Transverse colon (tissue), 4 donors: ENCODE results near the gene GARIN5B. TPM values are rescaled to one million over a fixed set of nuclear protein-coding genes. Genes with fewer than 3 reads are reported as not detected.

Experiments
- DNase-seq: peaks from one replicate; pipeline ENCODE4 v3.0.0-alpha.2; 2019
- H3K27ac ChIP-seq, 4 donors: fragments of 200-600 bp; sonication (generic); 2 replicates each; pipeline ENCODE4 v1.5.1; 2016 to 2018; ENCODE audit warnings: inconsistent platforms in 4 of 4
- H3K27me3 ChIP-seq: fragments of 200-600 bp; sonication (generic); 2 replicates; pipeline ENCODE4 v1.5.1; 2017; ENCODE audit warnings: inconsistent platforms
- H3K36me3 ChIP-seq, 4 donors: fragments of 200-600 bp; sonication (generic); 2 replicates each; pipeline ENCODE4 v1.5.1; 2017 to 2019; ENCODE audit warnings: inconsistent platforms in 4 of 4
- H3K4me1 ChIP-seq, 4 donors: fragments of 200-600 bp; sonication (generic); 2 replicates each; pipeline ENCODE4 v1.5.1; 2017 to 2020; ENCODE audit warnings: inconsistent platforms in 4 of 4
- H3K4me3 ChIP-seq, 4 donors: fragments of 200-600 bp; sonication (generic); 1 replicate in 1 of 4; 2 replicates in 3 of 4; pipeline versions ENCODE4 v1.5.1 to v1.6.1; 2017 to 2019; ENCODE audit warnings: inconsistent platforms in 4 of 4
- H3K9me3 ChIP-seq, 2 donors: fragments of 200-600 bp; sonication (generic); 2 replicates each; pipeline ENCODE4 v1.5.1; 2017 to 2019; ENCODE audit warnings: inconsistent platforms in 2 of 2
- EP300 ChIP-seq: sonication (generic); formaldehyde crosslinking; IDR thresholded peaks from one replicate; pipeline ENCODE4 v1.6.1; 2017; ENCODE audit warnings: antibody characterized with exemption, low read depth
- POLR2A ChIP-seq: fragments of 450-650 bp; IDR thresholded peaks from one replicate; pipeline ENCODE4 v1.6.1; 2016; ENCODE audit warnings: antibody characterized with exemption, mild to moderate bottlenecking, moderate library complexity
- POLR2AphosphoS5 ChIP-seq, 3 donors: sonication (generic); formaldehyde crosslinking; IDR thresholded peaks; one replicate each; pipeline ENCODE4 v1.6.1; 2016; ENCODE audit warnings: antibody characterized with exemption in 3 of 3
- WGBS, 2 donors: methylation state at CpG; one replicate each; pipeline ENCODE4 v1.1.5; 2018; ENCODE audit warnings: low coverage in 1 of 2; 5-methylcytosine and 5-hydroxymethylcytosine counted together
- in situ Hi-C, 4 donors: fragments of 200-750 bp; cut with MboI; loops; one replicate each; pipeline versions ENCODE4 v1.15.0 to v1.15.1; 2017; ENCODE audit warnings: low sequenced_read_pairs in 3 of 4, low pct_ligation_motif_present in 1 of 4, low pct_unique_long_range_greater_than_20kb in 1 of 4
- intact Hi-C: fragments of 100-400 bp; cut with DNase I; formaldehyde crosslinking; loops from one replicate; pipeline ENCODE4 v1.15.1; 2023; ENCODE audit warnings: low total_unique reads
- total RNA-seq, 4 donors: library from RNA; depleted of rRNA; stranded (reverse); fragments of >200 nt; gene quantifications; one replicate each; pipeline ENCODE4 v1.1.0, GENCODE V29; 2016
- TF ChIP-seq, protein P1 (sequence below), 5 experiments: fragments of 200-600 bp in 3 of 5; fragments of 450-650 bp in 2 of 5; sonication (generic) in 3 of 5; IDR thresholded peaks; 1 replicate in 2 of 5; 2 replicates in 3 of 5; pipeline ENCODE4 v1.5.1; 2016 to 2017; ENCODE audit warnings: antibody characterized with exemption in 5 of 5, inconsistent platforms in 3 of 5, mild to moderate bottlenecking in 2 of 5, moderate library complexity in 1 of 5

Gene GARIN5B
- total RNA-seq, 4 donors from 2014 or later: not detected

GRCh38 chr19:55354698-55355212 lies 8.3 kb downstream of the GARIN5B start, which contains the start of gene COX6B2:
COX6B2 (minus strand) TSS chr19:55354719; CDS start chr19:55354521, 198 bp downstream.
- H3K27me3 ChIP-seq: peaks cover 63% of the 10 kb centered on the region
- H3K4me1 ChIP-seq: peaks cover 17 to 39% (median 19%) of the 10 kb centered on the region in 4 donors
- DNase-seq: no peak
- H3K27ac ChIP-seq: peak within 1 kb of the TSS in 3 of 4 donors; percentile 1 to 64 (median 50)
- peak within 1 kb of the TSS; percentile 1 to 50 (median 27) for H3K4me3 ChIP-seq
- intact Hi-C loops (no loop called here), in situ Hi-C loops (no loop called here)
- 4% methylated on average over 18 of the region's 43 CpGs; no CpG with 5 or more reads in 1 of the 2 donors for WGBS, 2 donors
- no peak for TF ChIP-seq POLR2A
- no peak for TF ChIP-seq EP300
- TF ChIP-seq, protein P1, sequence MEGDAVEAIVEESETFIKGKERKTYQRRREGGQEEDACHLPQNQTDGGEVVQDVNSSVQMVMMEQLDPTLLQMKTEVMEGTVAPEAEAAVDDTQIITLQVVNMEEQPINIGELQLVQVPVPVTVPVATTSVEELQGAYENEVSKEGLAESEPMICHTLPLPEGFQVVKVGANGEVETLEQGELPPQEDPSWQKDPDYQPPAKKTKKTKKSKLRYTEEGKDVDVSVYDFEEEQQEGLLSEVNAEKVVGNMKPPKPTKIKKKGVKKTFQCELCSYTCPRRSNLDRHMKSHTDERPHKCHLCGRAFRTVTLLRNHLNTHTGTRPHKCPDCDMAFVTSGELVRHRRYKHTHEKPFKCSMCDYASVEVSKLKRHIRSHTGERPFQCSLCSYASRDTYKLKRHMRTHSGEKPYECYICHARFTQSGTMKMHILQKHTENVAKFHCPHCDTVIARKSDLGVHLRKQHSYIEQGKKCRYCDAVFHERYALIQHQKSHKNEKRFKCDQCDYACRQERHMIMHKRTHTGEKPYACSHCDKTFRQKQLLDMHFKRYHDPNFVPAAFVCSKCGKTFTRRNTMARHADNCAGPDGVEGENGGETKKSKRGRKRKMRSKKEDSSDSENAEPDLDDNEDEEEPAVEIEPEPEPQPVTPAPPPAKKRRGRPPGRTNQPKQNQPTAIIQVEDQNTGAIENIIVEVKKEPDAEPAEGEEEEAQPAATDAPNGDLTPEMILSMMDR (IDR thresholded peaks at IDR 0.05): no peak
- TF ChIP-seq POLR2AphosphoS5 (IDR thresholded peaks at IDR 0.05): no peak
- no peaks in the 10 kb centered on the region for H3K9me3 ChIP-seq
- H3K36me3 ChIP-seq: no peaks in the 10 kb centered on the region

- DNase-seq: peak; percentile 86
- Histone ChIP-seq H3K27me3 (peaks cover 63% of the 10 kb centered on the region), H3K27ac (peak overlapping the region in 3 of 4 donors; percentile 1 to 64 (median 50))
Measured at GRCh38 chr19:55353803-55354697, 9.0 kb downstream of the GARIN5B start.

DNA sequence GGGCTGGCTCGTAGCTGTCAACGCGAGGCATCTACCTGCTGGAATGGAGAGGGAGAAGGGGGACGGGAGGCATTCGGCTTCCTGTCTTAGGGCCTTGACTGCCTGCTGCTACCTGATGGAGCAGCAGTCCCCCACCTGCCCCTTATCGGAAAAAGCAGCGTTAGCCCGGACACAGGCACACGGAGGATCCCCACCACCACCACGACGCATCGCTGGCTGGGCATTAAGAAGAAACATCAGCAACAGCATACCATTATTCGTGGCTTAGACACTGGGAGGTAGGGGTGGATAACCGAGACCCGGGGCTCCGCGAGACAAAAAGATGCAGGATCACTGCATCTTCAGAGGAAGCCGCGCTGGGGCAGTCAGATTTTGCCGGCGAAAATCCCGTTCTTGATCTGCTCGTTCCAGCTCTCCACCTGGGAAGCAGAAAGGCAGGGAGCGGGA lies 9.7 kb downstream of the GARIN5B start:
- intact Hi-C loops: no loop called here

More at GRCh38 chr19:55353803-55354697, 9.0 kb downstream of the GARIN5B start:
- Histone ChIP-seq H3K4me1 (peaks cover 17 to 39% (median 19%) of the 10 kb centered on the region in 4 donors), H3K9me3 (no peaks in the 10 kb centered on the region), H3K4me3 (peak overlapping the region; percentile 1 to 50 (median 27)), H3K36me3 (no peaks in the 10 kb centered on the region)
- intact Hi-C loops (no loop called here), in situ Hi-C loops (no loop called here)
- TF ChIP-seq, protein P1 (IDR thresholded peaks at IDR 0.05): no peak
- TF ChIP-seq POLR2AphosphoS5 (IDR thresholded peaks at IDR 0.05) (peak; percentile 41 to 61 (median 60)), EP300 (no peak), POLR2A (peak; percentile 55)
- WGBS, 2 donors: 1% methylated on average over 30 of the region's 72 CpGs; no CpG with 5 or more reads in 1 of the 2 donors

More for the DNA sequence above, 9.7 kb downstream of the GARIN5B start:
- H3K27me3 ChIP-seq: peaks cover 63% of the 10 kb centered on the region
- peak overlapping the region; percentile 1 to 50 (median 27) for H3K4me3 ChIP-seq
- peaks cover 17 to 39% (median 19%) of the 10 kb centered on the region in 4 donors for H3K4me1 ChIP-seq
- in situ Hi-C loops: no loop called here
- 5% methylated on average over 23 of the region's 24 CpGs; no CpG with 5 or more reads in 1 of the 2 donors for WGBS, 2 donors
- DNase-seq: no peak
- peak overlapping the region in 3 of 4 donors; percentile 1 to 64 (median 50) for H3K27ac ChIP-seq
- TF ChIP-seq, protein P1 (IDR thresholded peaks at IDR 0.05): no peak
- TF ChIP-seq POLR2A (no peak), POLR2AphosphoS5 (IDR thresholded peaks at IDR 0.05) (no peak)
- no peaks in the 10 kb centered on the region for H3K9me3 ChIP-seq
- H3K36me3 ChIP-seq: no peaks in the 10 kb centered on the region
